GM23248 (cell line): ENCODE data around the gene UBXN6. TPM values are rescaled to one million over a fixed set of nuclear protein-coding genes. Genes with fewer than 3 reads are reported as not detected.
A peak's percentile ranks its signal among the peaks of the same experiment; 100 is the strongest.

Experiments
- DNase-seq: peaks from one replicate; pipeline ENCODE4 v3.0.0-alpha.2; 2015
- H2AFZ ChIP-seq: fragments of 200-600 bp; sonication (generic); 2 replicates; pipeline ENCODE4 v1.6.1; 2016; ENCODE audit warnings: antibody characterized with exemption
- H3F3A ChIP-seq: fragments of 200-600 bp; sonication (generic); 2 replicates; pipeline ENCODE4 v1.6.1; 2016; ENCODE audit warnings: mild to moderate bottlenecking, antibody characterized with exemption, mixed run types; ENCODE audit not compliant: insufficient read depth
- H3K27ac ChIP-seq: fragments of 200-600 bp; sonication (generic); 2 replicates; pipeline ENCODE4 v1.5.1; 2016; ENCODE audit warnings: mild to moderate bottlenecking
- H3K27me3 ChIP-seq: fragments of 200-600 bp; sonication (generic); replicated peaks from 2 replicates; pipeline ENCODE4 v1.6.1; 2016; ENCODE audit warnings: mild to moderate bottlenecking; ENCODE audit not compliant: insufficient read depth
- H3K36me3 ChIP-seq: fragments of 200-600 bp; sonication (generic); 2 replicates; pipeline ENCODE4 v1.6.1; 2016; ENCODE audit warnings: low read depth, mild to moderate bottlenecking
- H3K4me1 ChIP-seq: fragments of 200-600 bp; sonication (generic); 2 replicates; pipeline ENCODE4 v1.6.1; 2016; ENCODE audit warnings: mild to moderate bottlenecking; ENCODE audit not compliant: insufficient read depth
- H3K4me2 ChIP-seq: fragments of 200-600 bp; sonication (generic); one replicate; pipeline ENCODE4 v1.6.1; 2016; ENCODE audit warnings: mild to moderate bottlenecking; ENCODE audit not compliant: unreplicated experiment
- H3K4me3 ChIP-seq: fragments of 200-600 bp; sonication (generic); 2 replicates; pipeline ENCODE4 v1.5.1; 2016; ENCODE audit warnings: mild to moderate bottlenecking
- H3K79me2 ChIP-seq: fragments of 200-600 bp; sonication (generic); 2 replicates; pipeline ENCODE4 v1.6.1; 2016; ENCODE audit warnings: mild to moderate bottlenecking; ENCODE audit not compliant: insufficient read depth
- H3K9ac ChIP-seq: fragments of 200-600 bp; sonication (generic); 2 replicates; pipeline ENCODE4 v1.6.1; 2016; ENCODE audit warnings: mild to moderate bottlenecking
- H3K9me2 ChIP-seq: fragments of 200-600 bp; sonication (generic); 2 replicates; pipeline ENCODE4 v1.6.1; 2016; ENCODE audit warnings: mixed run types, mild to moderate bottlenecking, moderate library complexity; ENCODE audit not compliant: insufficient read depth
- H3K9me3 ChIP-seq: fragments of 200-600 bp; sonication (generic); one replicate; pipeline ENCODE4 v1.6.1; 2017; ENCODE audit warnings: low read depth
- H4K20me1 ChIP-seq: fragments of 200-600 bp; sonication (generic); 2 replicates; pipeline ENCODE4 v1.6.0; 2016; ENCODE audit not compliant: insufficient read depth
- EZH2 ChIP-seq: fragments of 200-600 bp; sonication (generic); IDR thresholded peaks from 2 replicates; pipeline ENCODE4 v1.6.1; 2018; ENCODE audit warnings: antibody characterized with exemption, mild to moderate bottlenecking; ENCODE audit not compliant: insufficient read depth, poor library complexity, severe bottlenecking
- EZH2phosphoT487 ChIP-seq: fragments of 200-600 bp; sonication (generic); IDR thresholded peaks from 2 replicates; pipeline ENCODE4 v1.6.1; 2018; ENCODE audit warnings: antibody characterized with exemption, moderate library complexity, mild to moderate bottlenecking, low read depth; ENCODE audit not compliant: insufficient read depth
- WGBS, 2 experiments: methylation state at CpG; one replicate each; pipeline ENCODE4 v1.1.6; 2015 to 2017; ENCODE audit warnings: low lambda C conversion rate in 2 of 2, low coverage in 1 of 2; ENCODE audit errors: missing lambda C conversion rate in 2 of 2; 5-methylcytosine and 5-hydroxymethylcytosine counted together
- in situ Hi-C: fragments of 300-500 bp; cut with MboI; formaldehyde crosslinking; loops from 2 replicates; pipeline ENCODE4 v1.15.0; 2020
- polyA plus RNA-seq: library from polyadenylated mRNA; unstranded; fragments of >200 nt; fragmentation: Nextera tagmentation; extraction: Ambion mirVana; gene quantifications from 2 replicates; pipeline ENCODE4 v1.2.1, GENCODE V29; 2016
- total RNA-seq: library from RNA; depleted of rRNA; stranded (reverse); fragments of >200 nt; shearing (Covaris generic); gene quantifications from 2 replicates; pipeline ENCODE4 v1.2.3, GENCODE V29; 2014

UBXN6 gene
- total and polyA plus RNA-seq, 2 experiments from 2014 or later: 45.8 to 113 TPM

- in situ Hi-C loops: no loop called here
- Histone ChIP-seq H4K20me1 (no peaks in the 10 kb centered on the region), H3K4me1 (peaks cover 11% of the 10 kb centered on the region), H3F3A (peaks cover 12% of the 10 kb centered on the region; the same call in 1 of the 2 replicates), H3K9ac (peak overlapping the region; percentile 36; the same call in 1 of the 2 replicates), H3K36me3 (peaks cover 7% of the 10 kb centered on the region; the same call in 1 of the 2 replicates), H3K27ac (peak overlapping the region; percentile 43; the same call in 1 of the 2 replicates), H3K9me2 (no peaks in the 10 kb centered on the region), H3K4me3 (no peak overlapping the region), H3K79me2 (peaks cover 17% of the 10 kb centered on the region), H3K4me2 (peak overlapping the region; percentile 9), H2AFZ (peak overlapping the region; percentile 22; the same call in 1 of the 2 replicates), H3K9me3 (no peaks in the 10 kb centered on the region), H3K27me3 (no peaks in the 10 kb centered on the region)
- no peak for TF ChIP-seq EZH2phosphoT487
- no peak for TF ChIP-seq EZH2
- WGBS, 2 experiments: 87 to 88% methylated on average over 6 to 7 of the region's 7 CpGs
- DNase-seq: peak; percentile 63
These were observed 43.3 kb downstream of the UBXN6 start for GRCh38 chr19:4414144-4414799.

- Histone ChIP-seq H3K9me3 (no peaks in the 10 kb centered on the region), H3K4me2 (no peak overlapping the region), H3K9me2 (no peaks in the 10 kb centered on the region), H3K79me2 (peaks cover 17% of the 10 kb centered on the region), H3F3A (peaks cover 12% of the 10 kb centered on the region; the same call in 1 of the 2 replicates), H4K20me1 (no peaks in the 10 kb centered on the region), H3K36me3 (peaks cover 7% of the 10 kb centered on the region; the same call in 1 of the 2 replicates), H2AFZ (no peak overlapping the region), H3K4me3 (no peak overlapping the region), H3K9ac (no peak overlapping the region), H3K27me3 (no peaks in the 10 kb centered on the region), H3K27ac (no peak overlapping the region), H3K4me1 (peaks cover 11% of the 10 kb centered on the region)
- in situ Hi-C loops: no loop called here
- 97 to 99% methylated on average over 3 of the region's 3 CpGs for WGBS, 2 experiments
- DNase-seq: no peak
- TF ChIP-seq EZH2phosphoT487: no peak
These were observed 44.0 kb downstream of the UBXN6 start for GRCh38 chr19:4413588-4413987.

- in situ Hi-C loops: no loop called here
- H3K36me3 ChIP-seq: peaks cover 7% of the 10 kb centered on the region; the same call in 1 of the 2 replicates
- TF ChIP-seq EZH2: no peak
- no peaks in the 10 kb centered on the region for H3K27me3 ChIP-seq
- no peak overlapping the region for H3K9ac ChIP-seq
- H3K79me2 ChIP-seq: peaks cover 34% of the 10 kb centered on the region
- H2AFZ ChIP-seq: no peak overlapping the region
- 91 to 92% methylated on average over 23 of the region's 23 CpGs for WGBS, 2 experiments
- H3K27ac ChIP-seq: no peak overlapping the region
- peaks cover 2% of the 10 kb centered on the region; the same call in 1 of the 2 replicates for H3K4me1 ChIP-seq
- H3K4me2 ChIP-seq: no peak overlapping the region
- peaks cover 2% of the 10 kb centered on the region; the same call in 1 of the 2 replicates for H3F3A ChIP-seq
- H3K4me3 ChIP-seq: no peak overlapping the region
- no peak for DNase-seq
- H4K20me1 ChIP-seq: no peaks in the 10 kb centered on the region
- no peaks in the 10 kb centered on the region for H3K9me2 ChIP-seq
- no peaks in the 10 kb centered on the region for H3K9me3 ChIP-seq
These were observed 48.3 kb downstream of the UBXN6 start for GRCh38 chr19:4409123-4409933.

- in situ Hi-C loops: no loop called here
- Histone ChIP-seq H3K27me3 (no peaks in the 10 kb centered on the region), H3K9ac (no peak overlapping the region), H3K79me2 (peaks cover 51% of the 10 kb centered on the region), H3K4me2 (no peak overlapping the region), H2AFZ (no peak overlapping the region), H3F3A (peaks cover 5% of the 10 kb centered on the region), H4K20me1 (no peaks in the 10 kb centered on the region), H3K9me3 (no peaks in the 10 kb centered on the region), H3K4me1 (peaks cover 17% of the 10 kb centered on the region), H3K27ac (no peak overlapping the region), H3K36me3 (no peaks in the 10 kb centered on the region), H3K4me3 (no peak overlapping the region), H3K9me2 (no peaks in the 10 kb centered on the region)
- 90 to 91% methylated on average over 7 of the region's 7 CpGs for WGBS, 2 experiments
- TF ChIP-seq EZH2phosphoT487: no peak
- TF ChIP-seq EZH2: no peak
- no peak for DNase-seq
These were observed 51.0 kb downstream of the UBXN6 start for GRCh38 chr19:4406626-4407025.
